GM12864 (cell line): Measurements from ENCODE around the gene HUWE1.

Source experiments
- DNase-seq: peaks from one replicate; pipeline ENCODE4 v3.0.0-alpha.2; 2011; ENCODE audit warnings: low read depth
- H3K4me3 ChIP-seq: 2 replicates; pipeline ENCODE4 v1.5.1; 2011; ENCODE audit warnings: mild to moderate bottlenecking, low read depth, low read length, control low read depth
- TF ChIP-seq, protein P1 (sequence below): IDR thresholded peaks from 2 replicates; pipeline ENCODE4 v1.5.1; 2011; ENCODE audit warnings: low read depth, mild to moderate bottlenecking, moderate library complexity, low read length, control low read depth, inconsistent platforms; ENCODE audit errors: missing control alignments

The HUWE1 gene

GRCh38 chrX:53621418-53621986, 65.0 kb downstream of the HUWE1 start:
- no peak overlapping the region for H3K4me3 ChIP-seq
- TF ChIP-seq, protein P1, sequence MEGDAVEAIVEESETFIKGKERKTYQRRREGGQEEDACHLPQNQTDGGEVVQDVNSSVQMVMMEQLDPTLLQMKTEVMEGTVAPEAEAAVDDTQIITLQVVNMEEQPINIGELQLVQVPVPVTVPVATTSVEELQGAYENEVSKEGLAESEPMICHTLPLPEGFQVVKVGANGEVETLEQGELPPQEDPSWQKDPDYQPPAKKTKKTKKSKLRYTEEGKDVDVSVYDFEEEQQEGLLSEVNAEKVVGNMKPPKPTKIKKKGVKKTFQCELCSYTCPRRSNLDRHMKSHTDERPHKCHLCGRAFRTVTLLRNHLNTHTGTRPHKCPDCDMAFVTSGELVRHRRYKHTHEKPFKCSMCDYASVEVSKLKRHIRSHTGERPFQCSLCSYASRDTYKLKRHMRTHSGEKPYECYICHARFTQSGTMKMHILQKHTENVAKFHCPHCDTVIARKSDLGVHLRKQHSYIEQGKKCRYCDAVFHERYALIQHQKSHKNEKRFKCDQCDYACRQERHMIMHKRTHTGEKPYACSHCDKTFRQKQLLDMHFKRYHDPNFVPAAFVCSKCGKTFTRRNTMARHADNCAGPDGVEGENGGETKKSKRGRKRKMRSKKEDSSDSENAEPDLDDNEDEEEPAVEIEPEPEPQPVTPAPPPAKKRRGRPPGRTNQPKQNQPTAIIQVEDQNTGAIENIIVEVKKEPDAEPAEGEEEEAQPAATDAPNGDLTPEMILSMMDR, result no peak
- DNase-seq, result no peak

- H3K4me3 ChIP-seq, result no peak overlapping the region
- DNase-seq, result no peak
- TF ChIP-seq, protein P1, result no peak
These were observed 69.6 kb downstream of the HUWE1 start for GRCh38 chrX:53616946-53617345.

DNA sequence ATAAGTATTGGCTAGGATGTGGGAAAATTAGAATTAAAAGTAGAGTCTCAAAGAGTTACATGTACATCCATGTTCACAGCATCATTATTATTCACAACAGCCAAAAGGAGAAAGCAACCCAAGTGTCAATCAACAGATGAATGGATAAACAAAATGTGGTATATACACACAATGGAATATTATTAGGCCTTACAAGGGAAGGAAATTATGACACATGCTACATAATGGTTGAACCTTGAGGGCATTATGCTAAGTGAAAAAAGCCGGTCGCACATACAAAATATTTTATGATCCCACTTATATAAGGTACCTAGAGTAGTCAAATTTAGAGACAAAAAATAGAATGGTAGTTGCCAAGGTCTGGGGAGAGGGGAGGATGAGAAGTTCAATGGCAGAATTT, 80.1 kb downstream of the HUWE1 start:
- no peak for DNase-seq
- no peak overlapping the region for H3K4me3 ChIP-seq
- TF ChIP-seq, protein P1, result no peak

GRCh38 chrX:53605004-53605403, 81.5 kb downstream of the HUWE1 start:
- no peak overlapping the region for H3K4me3 ChIP-seq
- no peak for DNase-seq
- TF ChIP-seq, protein P1, result no peak

DNA sequence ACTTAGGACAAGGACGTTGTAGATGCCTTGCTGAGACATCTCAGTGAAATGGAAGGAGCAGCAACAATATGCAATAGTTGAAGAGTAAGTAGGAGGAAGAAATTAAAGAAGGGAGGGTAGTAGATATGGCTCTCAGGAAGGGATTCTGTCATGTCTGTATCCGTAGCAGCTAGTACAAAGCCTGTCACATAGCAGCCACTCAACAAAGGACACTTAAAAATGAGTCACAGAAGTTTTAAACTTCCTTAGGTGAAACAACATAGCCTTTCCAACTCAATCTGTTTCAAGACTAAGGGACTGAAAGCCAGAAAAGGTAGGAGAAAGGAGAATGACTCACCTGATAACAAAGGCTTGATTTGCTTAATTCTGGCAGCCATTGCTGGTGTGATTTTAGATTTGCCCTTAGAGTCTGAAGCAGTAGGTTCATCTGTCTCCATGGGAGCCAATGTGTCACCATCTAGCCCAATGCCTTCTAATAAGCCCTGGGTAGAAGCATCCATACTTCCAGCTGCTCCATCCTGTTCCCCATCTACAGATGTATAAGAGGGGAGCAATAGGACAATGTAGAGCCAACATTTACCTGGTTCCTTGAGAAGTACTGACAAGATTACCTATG, 86.6 kb downstream of the HUWE1 start:
- no peak overlapping the region for H3K4me3 ChIP-seq
- TF ChIP-seq, protein P1, result no peak
- no peak for DNase-seq

GRCh38 chrX:53598169-53598568, 88.3 kb downstream of the HUWE1 start:
- TF ChIP-seq, protein P1, result no peak
- H3K4me3 ChIP-seq, result no peak overlapping the region
- no peak for DNase-seq

DNA sequence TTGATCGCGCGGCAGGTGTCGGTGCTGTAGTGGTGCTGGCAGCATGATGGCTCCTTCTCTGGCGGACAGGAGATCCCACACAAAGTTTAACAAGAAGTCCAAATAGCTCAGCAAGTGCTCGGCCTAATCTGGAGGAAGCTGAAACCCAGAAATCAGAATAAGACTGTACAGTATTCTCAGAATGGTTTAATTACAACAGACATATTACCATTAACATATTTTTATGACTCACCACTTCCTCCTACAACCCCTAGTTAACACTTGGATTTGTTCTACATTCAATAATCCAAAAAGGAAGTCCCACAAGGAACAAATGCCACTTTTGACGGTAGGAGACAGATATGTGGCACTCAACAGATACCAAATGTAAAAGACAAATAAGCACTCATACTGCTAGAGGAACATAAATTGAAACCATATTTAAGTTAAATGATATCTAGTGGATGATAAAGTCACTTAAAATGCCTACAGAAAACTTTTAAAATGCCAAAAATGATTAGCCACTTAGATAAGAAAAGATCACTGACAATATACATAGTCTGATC, 91.2 kb downstream of the HUWE1 start:
- no peak overlapping the region for H3K4me3 ChIP-seq
- no peak for DNase-seq
- TF ChIP-seq, protein P1, result no peak
